HG02610 (cell line): ENCODE results near the gene ABRACL.

ENCODE experiments used
- ATAC-seq: cut with Tn5 transposase; IDR thresholded peaks from one replicate; pipeline ENCODE4 v1.9.1; 2021; ENCODE audit warnings: mild to moderate bottlenecking, moderate library complexity; ENCODE audit not compliant: unreplicated experiment

ABRACL gene

DNA sequence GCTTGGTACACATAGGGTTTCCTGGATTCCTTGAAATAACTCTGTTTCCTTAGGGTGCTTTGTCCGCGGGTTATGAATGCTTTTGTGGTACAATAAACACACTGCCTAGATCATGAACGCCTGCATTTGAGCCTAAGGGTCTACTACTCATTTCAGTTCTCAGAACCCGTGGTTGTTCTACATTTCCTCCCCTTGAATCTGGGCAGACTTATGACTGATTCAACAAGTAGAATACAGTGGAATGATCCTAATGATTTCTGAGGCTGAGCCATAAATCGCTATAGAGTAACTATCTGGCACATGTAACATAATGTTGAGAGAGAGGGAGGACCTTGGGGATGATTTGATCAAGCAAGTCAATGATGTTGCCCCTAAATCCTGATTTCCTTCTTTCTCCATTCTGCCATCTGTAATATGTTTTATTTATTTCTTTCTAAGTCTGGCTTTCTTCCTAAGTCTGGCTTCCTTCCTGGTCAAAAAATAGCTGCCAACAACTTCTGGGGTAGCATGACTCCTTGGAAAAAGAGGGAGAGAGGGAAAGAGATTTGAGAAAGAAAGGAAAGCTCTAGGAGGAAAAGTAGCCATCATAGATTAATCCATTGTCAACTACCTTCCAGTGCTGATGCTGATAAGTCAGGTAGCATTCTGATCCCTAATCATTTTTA lies 23.0 kb downstream of the ABRACL start:
- no peak for ATAC-seq

DNA sequence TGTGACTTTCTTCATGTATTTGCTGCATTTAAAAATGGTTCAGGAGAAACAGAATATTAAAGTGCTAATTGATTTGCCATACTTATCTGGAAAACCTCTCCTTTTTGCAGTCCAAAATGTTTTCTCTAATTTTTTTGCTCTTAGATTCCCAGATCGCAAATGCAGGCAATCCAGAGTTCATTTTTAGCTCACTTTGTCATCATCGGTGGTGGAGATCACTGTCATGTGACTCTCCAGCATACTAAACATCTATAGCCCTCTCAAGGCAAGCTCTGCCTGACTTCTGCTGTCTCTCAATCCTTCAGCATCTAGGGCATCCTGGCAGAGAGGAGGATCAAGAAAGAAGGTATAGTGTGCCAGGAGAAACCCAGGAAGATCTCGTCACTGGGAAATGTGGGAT lies 24.8 kb downstream of the ABRACL start:
- ATAC-seq, result no peak

DNA sequence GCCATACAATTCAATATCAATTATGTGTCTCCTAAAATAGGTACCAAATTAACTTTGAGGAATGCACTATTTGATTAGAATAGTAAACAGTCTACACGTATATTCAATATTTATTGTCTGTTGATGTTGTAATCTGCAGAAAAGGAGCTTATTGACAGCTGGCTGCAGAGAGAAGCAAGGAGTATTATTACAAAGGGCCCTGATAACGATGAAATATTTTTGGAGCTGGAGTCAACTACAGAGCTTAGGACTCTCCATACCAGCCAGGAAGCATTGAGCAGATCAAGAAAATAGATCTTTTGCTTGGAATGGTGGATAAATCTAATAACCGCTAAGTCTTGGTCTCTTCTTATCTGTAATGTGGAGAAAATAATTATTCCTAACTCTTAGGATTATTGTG lies 25.5 kb downstream of the ABRACL start:
- no peak for ATAC-seq

DNA sequence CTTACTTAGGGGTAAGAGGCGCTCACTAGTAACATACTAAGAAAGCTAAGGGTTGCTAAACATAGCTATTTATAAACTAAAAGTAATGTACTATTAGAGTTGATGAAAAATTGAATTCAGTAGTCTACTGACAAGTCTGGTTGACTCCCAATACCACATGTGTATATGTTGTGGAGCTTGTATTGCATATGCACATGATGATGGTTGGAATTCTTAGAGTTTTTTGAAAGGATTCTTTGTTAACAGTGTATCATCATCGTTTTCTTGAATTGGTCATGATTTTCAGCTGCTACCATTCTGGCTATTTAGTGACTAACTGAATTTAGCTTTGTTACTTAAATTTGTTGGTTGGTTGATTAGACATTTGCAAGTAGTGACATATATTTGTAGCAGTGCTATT lies 27.2 kb downstream of the ABRACL start:
- no peak for ATAC-seq

DNA sequence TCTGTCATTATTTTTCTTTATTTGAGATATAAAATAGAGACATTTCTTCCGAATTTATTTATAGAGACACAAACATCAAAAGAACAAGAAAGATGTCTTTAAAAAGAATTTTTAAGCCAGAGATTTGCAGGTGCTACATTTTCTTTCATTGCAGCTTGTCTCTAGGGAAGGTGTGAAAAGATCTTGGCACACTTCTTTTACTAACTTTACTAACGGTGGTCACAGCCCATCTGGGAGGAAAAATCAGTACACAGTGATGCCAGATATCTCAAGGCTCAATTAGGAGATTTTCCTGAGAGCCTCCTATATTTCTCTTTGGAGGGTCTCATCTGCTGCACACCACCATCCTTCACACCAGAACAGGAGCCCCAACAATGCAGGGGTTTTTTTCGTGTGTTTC lies 29.5 kb downstream of the ABRACL start:
- ATAC-seq, result no peak

DNA sequence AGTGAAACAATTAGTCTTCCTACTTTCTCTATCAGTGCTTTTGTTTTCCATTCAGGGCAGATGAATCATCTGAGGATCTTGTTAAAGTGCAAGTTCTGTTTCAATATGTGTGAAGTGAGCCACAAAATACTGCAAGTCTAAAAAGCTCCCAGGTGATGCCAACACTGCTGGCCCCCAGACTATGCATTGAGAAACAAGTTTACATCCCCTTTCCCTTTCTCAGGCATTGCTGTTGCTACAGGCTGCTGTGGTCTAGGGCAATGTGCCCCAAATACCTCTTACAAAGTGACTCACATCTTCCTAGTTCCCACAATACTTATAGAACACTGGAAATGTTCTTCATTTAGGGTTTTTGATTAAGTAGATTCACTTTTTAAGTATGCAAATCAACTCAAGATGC lies 31.8 kb downstream of the ABRACL start:
- no peak for ATAC-seq

DNA sequence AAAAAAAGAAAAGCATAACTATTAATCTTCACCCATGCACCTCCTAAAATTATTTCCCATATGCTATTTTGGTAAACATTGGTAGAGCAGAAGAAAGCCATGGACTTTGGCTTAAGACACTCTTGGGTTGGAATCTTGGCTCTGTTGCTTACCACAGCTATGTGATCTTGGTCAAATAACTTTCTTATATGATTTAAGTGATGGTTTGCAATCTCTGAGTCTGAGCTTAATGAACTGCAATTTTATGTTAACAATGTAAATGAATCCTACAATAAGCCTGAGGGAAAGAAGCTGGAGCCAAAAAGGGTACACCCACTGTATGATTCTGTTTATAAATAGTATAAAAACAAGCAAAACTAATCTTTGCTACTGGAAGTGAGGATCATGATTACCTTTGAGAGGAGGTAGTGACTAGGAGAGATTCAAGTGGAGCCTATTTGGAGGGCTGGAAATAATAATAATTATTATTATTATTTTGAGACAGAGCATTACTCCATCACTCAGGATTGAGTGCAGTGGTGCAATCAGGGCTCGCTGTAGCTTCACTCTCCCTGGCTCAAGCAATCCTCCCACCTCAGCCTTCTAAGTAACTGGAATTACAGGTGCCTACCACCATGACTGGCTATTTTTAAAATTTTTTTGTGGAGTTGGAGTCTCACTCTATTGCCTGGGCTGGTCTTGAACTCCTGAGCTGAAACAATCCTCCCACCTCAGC lies 34.5 kb downstream of the ABRACL start:
- no peak for ATAC-seq

DNA sequence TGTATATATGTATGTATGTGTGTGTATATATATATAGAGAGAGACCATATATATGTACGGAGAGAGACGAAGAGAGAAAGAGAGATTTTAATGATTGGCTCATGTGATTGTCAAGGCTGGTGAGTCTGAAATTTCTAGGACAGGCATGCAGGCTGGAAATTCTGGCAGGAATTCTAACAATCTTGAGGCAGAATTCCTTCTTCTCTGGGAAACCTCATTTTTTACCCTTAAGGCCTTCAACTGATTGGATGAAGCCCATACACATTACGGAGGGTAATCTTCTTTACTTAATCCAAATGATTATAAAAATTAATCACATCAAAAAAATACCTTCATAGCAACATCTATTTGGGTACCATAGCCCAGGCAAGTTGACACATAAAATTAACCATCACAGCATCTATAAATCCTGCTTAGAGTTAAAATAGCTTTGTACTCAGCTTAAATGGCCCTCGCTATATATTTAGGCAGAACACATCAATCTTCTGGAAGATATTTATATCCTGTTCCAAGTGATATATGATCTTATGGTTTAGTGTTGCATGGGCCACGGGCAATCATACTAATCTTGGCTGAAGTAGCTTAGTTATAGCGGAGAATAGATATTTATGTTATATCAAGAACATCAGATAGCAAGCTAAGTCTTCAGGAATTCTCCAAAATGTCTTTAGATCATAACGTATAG lies 36.6 kb downstream of the ABRACL start:
- no peak for ATAC-seq

DNA sequence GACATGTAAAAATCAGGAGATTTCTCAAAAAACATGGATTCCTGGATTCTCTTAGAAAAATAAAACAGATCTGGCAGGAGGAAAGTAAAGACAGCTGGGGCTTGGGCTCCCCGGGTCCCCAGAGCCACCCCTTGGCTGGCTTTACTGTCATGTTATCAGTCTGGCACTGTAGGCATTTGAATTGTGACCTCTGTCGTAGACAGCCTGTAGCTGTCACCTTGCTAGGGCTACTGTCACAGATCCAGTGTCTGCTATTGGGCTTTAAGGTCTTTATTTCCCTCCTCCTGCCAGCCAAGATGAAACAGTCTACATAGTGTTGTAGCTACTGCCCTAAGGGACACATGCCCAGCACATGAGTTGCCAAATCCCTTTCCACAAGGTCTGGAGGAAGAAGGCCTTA lies 37.5 kb downstream of the ABRACL start:
- no peak for ATAC-seq

DNA sequence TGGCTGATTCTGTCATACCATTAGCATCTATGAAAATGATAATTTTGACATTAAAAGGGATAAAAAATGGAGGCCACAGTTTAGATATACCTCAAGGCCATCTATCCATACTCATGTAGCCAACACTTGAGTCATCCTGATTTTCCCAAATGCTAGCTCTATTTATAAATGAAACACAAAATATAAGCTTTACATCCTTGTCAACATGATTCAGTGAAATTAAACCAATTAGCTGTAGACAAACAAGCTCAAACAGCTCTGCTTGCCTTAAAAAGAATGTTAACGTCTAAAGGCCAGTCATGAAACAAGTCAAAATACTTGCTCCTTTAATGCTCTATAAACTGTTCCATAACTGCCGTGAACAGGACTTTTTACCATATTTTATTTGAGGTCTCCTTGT lies 40.3 kb downstream of the ABRACL start:
- ATAC-seq, result no peak

DNA sequence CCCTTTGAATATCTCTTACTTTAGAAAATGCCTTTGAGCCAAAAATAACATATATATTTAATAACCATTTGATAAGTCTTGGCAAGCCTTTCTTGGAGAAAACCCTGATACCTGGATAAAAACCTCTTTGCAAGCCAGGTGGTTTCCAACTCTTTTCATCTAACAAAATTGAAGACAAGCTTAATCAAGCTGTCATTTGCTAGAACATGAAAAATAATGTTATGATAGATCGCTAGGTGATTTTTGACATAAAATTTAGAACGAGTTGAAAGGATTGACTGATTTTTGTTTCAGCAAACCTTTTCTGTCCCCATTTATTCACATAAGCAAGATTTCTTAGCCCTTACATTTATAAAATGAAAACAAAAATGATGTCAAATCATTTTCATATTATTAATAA lies 44.6 kb downstream of the ABRACL start:
- no peak for ATAC-seq

DNA sequence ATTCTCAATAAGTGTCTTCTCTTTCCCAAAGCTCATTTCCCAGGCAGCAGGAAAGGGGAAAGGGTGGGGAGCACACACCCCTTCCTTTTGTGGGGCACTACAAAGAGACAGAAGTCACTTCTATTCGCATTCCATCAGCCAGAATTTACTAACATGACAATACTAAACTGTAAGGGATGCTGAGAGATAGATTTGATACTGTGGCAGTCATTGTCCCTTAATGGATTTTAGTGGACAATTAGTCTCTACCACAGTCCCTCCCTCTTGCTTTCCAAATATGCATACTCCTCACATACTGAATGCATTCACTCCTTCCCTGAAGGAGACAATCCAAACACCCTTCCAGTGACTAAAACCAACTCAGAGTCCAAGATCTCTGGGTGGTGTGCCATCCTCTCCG lies 50.5 kb downstream of the ABRACL start:
- no peak for ATAC-seq

DNA sequence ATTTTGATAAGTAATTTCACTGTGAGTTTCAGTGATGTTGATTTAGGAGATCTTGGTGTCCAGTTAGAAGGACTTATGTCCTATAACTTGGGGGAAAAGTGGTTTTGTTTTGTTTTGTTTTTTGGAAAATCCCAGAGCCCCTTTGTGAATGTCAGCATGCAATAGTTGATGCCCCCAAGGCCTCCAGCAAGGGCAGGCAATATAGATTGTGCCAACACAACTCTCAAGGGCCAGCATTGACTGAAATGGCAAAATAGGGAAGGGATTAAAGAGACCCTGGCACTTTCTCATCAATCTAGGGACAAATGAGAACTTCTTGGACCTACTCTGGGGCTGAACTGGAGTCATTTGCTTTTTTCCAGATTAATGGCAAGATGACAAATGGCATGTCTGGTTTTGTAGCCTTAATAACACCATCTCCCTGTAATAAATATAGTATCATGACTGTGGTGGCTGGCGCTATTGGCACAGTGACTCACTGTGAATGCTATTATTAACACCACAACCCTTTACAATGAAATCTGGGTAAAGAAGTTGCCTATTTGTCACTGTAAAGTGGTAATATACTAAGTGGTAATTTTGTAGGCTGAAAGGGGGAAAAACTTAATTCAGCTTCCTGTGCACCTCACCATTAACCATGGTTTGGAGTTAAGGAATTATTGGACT lies 51.8 kb downstream of the ABRACL start:
- no peak for ATAC-seq

DNA sequence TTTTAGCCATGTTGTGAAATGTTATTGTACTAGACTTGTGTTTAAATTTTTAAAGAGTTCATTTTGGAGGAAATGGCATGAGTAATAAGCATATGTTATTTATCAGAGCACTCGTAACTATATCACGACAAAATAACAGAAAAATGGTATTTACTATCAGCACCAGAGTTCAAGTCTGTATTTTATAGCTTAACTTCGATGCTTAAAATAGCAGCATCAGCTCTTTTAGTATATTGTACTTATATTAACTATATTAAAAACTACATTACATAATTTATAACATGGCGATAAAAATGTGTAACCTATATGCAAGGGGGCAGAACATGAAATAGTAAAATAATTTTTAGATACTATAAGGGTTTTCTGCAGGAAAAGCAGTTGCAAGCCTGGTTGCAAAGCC lies 52.9 kb downstream of the ABRACL start:
- no peak for ATAC-seq

DNA sequence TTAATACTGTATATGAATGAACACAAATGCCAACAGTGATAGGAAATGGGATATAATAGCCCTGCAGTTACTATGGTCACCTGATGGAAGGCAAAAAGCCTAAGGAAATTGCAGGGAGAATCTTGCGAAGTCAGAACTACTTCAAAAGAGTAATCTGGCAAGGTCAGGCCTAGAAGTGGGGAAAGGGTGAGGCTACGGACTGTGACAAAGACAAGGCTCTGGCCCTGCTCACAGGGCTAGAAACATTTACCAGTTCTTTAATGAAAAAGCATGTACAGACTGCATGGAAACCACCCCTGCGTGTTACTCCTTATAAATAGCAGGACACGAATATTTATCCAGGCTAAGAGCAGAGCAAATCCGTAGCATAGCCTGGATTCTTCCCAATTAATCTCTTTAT lies 53.8 kb downstream of the ABRACL start:
- no peak for ATAC-seq

DNA sequence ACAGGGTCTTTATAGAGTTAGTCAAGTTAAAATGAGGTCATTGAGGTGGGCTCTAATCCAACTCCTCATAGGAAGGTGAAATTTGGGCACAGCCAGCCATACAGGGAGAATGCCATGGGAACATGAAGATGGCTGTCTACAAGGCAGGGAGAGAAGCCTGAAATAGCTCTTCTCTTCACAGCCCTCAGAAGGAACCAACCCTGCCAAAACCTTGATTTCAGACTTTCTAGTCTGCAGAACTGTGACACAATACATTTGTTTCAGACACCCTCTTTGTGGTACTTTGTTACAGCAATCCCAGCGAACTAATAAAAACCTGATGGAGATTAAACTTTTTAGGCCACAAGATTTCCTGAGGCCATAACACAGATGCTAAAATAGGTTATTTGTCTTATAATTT lies 63.3 kb downstream of the ABRACL start:
- ATAC-seq, result no peak
